K562 (cell line): ENCODE data around the gene GYS1. TPM values are rescaled to one million over a fixed set of nuclear protein-coding genes. Genes with fewer than 3 reads are reported as not detected.
A peak's percentile ranks its signal among the peaks of the same experiment; 100 is the strongest.

Experiments used
- ATF7 ChIP-seq: fragments of 450-650 bp; IDR thresholded peaks from 2 replicates; pipeline ENCODE4 v1.7.1; 2014; ENCODE audit warnings: mild to moderate bottlenecking, moderate library complexity
- BACH1 ChIP-seq: fragments of 200-800 bp; sonication (Bioruptor generic); IDR thresholded peaks from 2 replicates; pipeline ENCODE4 v1.6.1; 2016; ENCODE audit warnings: missing genetic modification characterization, missing compliant biosample characterization
- CBX3 ChIP-seq, 2 experiments: IDR thresholded peaks; 1 replicate in 1 of 2; 2 replicates in 1 of 2; pipeline ENCODE4 v1.6.1; 2012; ENCODE audit warnings: inconsistent platforms in 2 of 2, low read length in 2 of 2, borderline replicate concordance in 1 of 2, control low read depth in 1 of 2
- HNRNPLL ChIP-seq: fragments of 200-400 bp; formaldehyde crosslinking; IDR thresholded peaks from 2 replicates; pipeline ENCODE4 v1.6.1; 2017; ENCODE audit warnings: low read length, low read depth, mild to moderate bottlenecking; ENCODE audit not compliant: poor library complexity, severe bottlenecking
- MCM5 ChIP-seq: fragments of 450-650 bp; IDR thresholded peaks from 2 replicates; pipeline ENCODE4 v1.6.1; 2016; ENCODE audit warnings: low read depth
- NBN ChIP-seq: fragments of 450-650 bp; IDR thresholded peaks from 2 replicates; pipeline ENCODE4 v1.6.1; 2016; ENCODE audit warnings: low read depth, mild to moderate bottlenecking
- SRSF1 ChIP-seq: fragments of 200-400 bp; formaldehyde crosslinking; IDR thresholded peaks from 2 replicates; pipeline ENCODE4 v1.6.1; 2017; ENCODE audit warnings: mild to moderate bottlenecking, low read depth, low read length, moderate library complexity
- TSC22D4 ChIP-seq: fragments of 450-650 bp; IDR thresholded peaks from 2 replicates; pipeline ENCODE4 v1.6.1; 2016; ENCODE audit warnings: missing genetic modification characterization, missing biosample characterization, control low read depth
- polyA plus RNA-seq, 8 experiments: library from polyadenylated mRNA; depleted of rRNA in 4 of 8; stranded (reverse) in 5 of 8; unstranded in 3 of 8; fragments of >200 nt; fragmentation: Nextera tagmentation in 2 of 8; fragmentation: Illumina TruSeq in 1 of 8; extraction: Ambion mirVana in 2 of 8; extraction: Trizol in 1 of 8; gene quantifications; 2 replicates each; pipeline versions ENCODE4 v1.2.1 to v1.2.3, GENCODE V29; 2011 to 2014; ENCODE audit warnings: inconsistent platforms in 1 of 8, missing spikeins in 1 of 8
- total RNA-seq, 7 experiments: library from RNA; depleted of rRNA in 6 of 7; stranded (reverse); fragments of >200 nt in 6 of 7; fragmentation: Illumina TruSeq in 2 of 7; extraction: Trizol in 2 of 7; gene quantifications; 2 replicates each; pipeline versions ENCODE4 v1.2.1 to v1.2.3, GENCODE V29; 2011 to 2021; ENCODE audit warnings: low replicate concordance in 1 of 7
- TF ChIP-seq, protein P1 (sequence below): IDR thresholded peaks from 3 replicates; pipeline ENCODE4 v1.6.1; 2011; ENCODE audit warnings: borderline replicate concordance, mild to moderate bottlenecking, moderate library complexity; ENCODE audit not compliant: insufficient read length; ENCODE audit errors: extremely low read depth
- TF ChIP-seq, protein P2 (sequence below): fragments of 200-600 bp; sonication (generic); IDR thresholded peaks from one replicate; pipeline ENCODE4 v1.6.1; 2012; ENCODE audit warnings: mild to moderate bottlenecking, low read depth, low read length, inconsistent platforms

Gene GYS1
- total and polyA plus RNA-seq, 9 of the 15 experiments (the other 6 are each of a cell fraction or from before 2014, with no cell fraction given), result 1.9 to 31.1 (median 15.2) TPM

- TF ChIP-seq, protein P1, sequence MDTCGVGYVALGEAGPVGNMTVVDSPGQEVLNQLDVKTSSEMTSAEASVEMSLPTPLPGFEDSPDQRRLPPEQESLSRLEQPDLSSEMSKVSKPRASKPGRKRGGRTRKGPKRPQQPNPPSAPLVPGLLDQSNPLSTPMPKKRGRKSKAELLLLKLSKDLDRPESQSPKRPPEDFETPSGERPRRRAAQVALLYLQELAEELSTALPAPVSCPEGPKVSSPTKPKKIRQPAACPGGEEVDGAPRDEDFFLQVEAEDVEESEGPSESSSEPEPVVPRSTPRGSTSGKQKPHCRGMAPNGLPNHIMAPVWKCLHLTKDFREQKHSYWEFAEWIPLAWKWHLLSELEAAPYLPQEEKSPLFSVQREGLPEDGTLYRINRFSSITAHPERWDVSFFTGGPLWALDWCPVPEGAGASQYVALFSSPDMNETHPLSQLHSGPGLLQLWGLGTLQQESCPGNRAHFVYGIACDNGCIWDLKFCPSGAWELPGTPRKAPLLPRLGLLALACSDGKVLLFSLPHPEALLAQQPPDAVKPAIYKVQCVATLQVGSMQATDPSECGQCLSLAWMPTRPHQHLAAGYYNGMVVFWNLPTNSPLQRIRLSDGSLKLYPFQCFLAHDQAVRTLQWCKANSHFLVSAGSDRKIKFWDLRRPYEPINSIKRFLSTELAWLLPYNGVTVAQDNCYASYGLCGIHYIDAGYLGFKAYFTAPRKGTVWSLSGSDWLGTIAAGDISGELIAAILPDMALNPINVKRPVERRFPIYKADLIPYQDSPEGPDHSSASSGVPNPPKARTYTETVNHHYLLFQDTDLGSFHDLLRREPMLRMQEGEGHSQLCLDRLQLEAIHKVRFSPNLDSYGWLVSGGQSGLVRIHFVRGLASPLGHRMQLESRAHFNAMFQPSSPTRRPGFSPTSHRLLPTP, result no peak
- TF ChIP-seq NBN, result peak; percentile 24; the same call in 1 of the 2 replicates
- peak; percentile 78 for TF ChIP-seq BACH1
- no peak; a peak in 1 of 3 replicates for TF ChIP-seq CBX3 (IDR thresholded peaks at IDR 0.05; ENCODE audit: borderline replicate concordance in 1 of 2, low read length in 2 of 2)
- no peak for TF ChIP-seq MCM5
- peak; percentile 65; the same call in 1 of the 2 replicates for TF ChIP-seq ATF7
- TF ChIP-seq, protein P2, sequence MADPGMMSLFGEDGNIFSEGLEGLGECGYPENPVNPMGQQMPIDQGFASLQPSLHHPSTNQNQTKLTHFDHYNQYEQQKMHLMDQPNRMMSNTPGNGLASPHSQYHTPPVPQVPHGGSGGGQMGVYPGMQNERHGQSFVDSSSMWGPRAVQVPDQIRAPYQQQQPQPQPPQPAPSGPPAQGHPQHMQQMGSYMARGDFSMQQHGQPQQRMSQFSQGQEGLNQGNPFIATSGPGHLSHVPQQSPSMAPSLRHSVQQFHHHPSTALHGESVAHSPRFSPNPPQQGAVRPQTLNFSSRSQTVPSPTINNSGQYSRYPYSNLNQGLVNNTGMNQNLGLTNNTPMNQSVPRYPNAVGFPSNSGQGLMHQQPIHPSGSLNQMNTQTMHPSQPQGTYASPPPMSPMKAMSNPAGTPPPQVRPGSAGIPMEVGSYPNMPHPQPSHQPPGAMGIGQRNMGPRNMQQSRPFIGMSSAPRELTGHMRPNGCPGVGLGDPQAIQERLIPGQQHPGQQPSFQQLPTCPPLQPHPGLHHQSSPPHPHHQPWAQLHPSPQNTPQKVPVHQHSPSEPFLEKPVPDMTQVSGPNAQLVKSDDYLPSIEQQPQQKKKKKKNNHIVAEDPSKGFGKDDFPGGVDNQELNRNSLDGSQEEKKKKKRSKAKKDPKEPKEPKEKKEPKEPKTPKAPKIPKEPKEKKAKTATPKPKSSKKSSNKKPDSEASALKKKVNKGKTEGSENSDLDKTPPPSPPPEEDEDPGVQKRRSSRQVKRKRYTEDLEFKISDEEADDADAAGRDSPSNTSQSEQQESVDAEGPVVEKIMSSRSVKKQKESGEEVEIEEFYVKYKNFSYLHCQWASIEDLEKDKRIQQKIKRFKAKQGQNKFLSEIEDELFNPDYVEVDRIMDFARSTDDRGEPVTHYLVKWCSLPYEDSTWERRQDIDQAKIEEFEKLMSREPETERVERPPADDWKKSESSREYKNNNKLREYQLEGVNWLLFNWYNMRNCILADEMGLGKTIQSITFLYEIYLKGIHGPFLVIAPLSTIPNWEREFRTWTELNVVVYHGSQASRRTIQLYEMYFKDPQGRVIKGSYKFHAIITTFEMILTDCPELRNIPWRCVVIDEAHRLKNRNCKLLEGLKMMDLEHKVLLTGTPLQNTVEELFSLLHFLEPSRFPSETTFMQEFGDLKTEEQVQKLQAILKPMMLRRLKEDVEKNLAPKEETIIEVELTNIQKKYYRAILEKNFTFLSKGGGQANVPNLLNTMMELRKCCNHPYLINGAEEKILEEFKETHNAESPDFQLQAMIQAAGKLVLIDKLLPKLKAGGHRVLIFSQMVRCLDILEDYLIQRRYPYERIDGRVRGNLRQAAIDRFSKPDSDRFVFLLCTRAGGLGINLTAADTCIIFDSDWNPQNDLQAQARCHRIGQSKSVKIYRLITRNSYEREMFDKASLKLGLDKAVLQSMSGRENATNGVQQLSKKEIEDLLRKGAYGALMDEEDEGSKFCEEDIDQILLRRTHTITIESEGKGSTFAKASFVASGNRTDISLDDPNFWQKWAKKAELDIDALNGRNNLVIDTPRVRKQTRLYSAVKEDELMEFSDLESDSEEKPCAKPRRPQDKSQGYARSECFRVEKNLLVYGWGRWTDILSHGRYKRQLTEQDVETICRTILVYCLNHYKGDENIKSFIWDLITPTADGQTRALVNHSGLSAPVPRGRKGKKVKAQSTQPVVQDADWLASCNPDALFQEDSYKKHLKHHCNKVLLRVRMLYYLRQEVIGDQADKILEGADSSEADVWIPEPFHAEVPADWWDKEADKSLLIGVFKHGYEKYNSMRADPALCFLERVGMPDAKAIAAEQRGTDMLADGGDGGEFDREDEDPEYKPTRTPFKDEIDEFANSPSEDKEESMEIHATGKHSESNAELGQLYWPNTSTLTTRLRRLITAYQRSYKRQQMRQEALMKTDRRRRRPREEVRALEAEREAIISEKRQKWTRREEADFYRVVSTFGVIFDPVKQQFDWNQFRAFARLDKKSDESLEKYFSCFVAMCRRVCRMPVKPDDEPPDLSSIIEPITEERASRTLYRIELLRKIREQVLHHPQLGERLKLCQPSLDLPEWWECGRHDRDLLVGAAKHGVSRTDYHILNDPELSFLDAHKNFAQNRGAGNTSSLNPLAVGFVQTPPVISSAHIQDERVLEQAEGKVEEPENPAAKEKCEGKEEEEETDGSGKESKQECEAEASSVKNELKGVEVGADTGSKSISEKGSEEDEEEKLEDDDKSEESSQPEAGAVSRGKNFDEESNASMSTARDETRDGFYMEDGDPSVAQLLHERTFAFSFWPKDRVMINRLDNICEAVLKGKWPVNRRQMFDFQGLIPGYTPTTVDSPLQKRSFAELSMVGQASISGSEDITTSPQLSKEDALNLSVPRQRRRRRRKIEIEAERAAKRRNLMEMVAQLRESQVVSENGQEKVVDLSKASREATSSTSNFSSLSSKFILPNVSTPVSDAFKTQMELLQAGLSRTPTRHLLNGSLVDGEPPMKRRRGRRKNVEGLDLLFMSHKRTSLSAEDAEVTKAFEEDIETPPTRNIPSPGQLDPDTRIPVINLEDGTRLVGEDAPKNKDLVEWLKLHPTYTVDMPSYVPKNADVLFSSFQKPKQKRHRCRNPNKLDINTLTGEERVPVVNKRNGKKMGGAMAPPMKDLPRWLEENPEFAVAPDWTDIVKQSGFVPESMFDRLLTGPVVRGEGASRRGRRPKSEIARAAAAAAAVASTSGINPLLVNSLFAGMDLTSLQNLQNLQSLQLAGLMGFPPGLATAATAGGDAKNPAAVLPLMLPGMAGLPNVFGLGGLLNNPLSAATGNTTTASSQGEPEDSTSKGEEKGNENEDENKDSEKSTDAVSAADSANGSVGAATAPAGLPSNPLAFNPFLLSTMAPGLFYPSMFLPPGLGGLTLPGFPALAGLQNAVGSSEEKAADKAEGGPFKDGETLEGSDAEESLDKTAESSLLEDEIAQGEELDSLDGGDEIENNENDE, result peak; percentile 70
- no peak for TF ChIP-seq SRSF1
- TF ChIP-seq HNRNPLL, result peak; percentile 79
- no peak for TF ChIP-seq TSC22D4 (tag)
Observed at GRCh38 chr19:48967346-48968178, 25.5 kb downstream of the GYS1 start (continued).
